Trophoblast cell (in vitro differentiated cells and primary cell): Measurements from ENCODE around the gene LTC4S.

Experiments
- DNase-seq, 2 donors: peaks; one replicate each; pipeline ENCODE4 v3.0.0-alpha.2; 2016
- H2AFZ ChIP-seq: 2 replicates; pipeline ENCODE4 v1.6.1; 2013; ENCODE audit warnings: low read length, moderate library complexity, mild to moderate bottlenecking; ENCODE audit not compliant: insufficient read depth, poor library complexity
- H2AK5ac ChIP-seq: 2 replicates; pipeline ENCODE4 v1.6.1; 2013; ENCODE audit warnings: mild to moderate bottlenecking, low read length
- H2BK120ac ChIP-seq: 2 replicates; pipeline ENCODE4 v1.6.1; 2013; ENCODE audit warnings: low read length, mild to moderate bottlenecking, moderate library complexity; ENCODE audit not compliant: insufficient read depth, poor library complexity
- H2BK12ac ChIP-seq: 2 replicates; pipeline ENCODE4 v1.6.1; 2013; ENCODE audit warnings: mild to moderate bottlenecking, low read length, moderate library complexity
- H2BK5ac ChIP-seq: 2 replicates; pipeline ENCODE4 v1.6.1; 2013; ENCODE audit warnings: low read length, low read depth, moderate library complexity, mild to moderate bottlenecking; ENCODE audit not compliant: poor library complexity
- H3K14ac ChIP-seq: 2 replicates; pipeline ENCODE4 v1.6.1; 2013; ENCODE audit warnings: mild to moderate bottlenecking, low read length
- H3K18ac ChIP-seq: 2 replicates; pipeline ENCODE4 v1.6.1; 2013; ENCODE audit warnings: mild to moderate bottlenecking, low read length
- H3K23ac ChIP-seq: 2 replicates; pipeline ENCODE4 v1.6.1; 2013; ENCODE audit warnings: low read length
- H3K27ac ChIP-seq: 2 replicates; pipeline ENCODE4 v1.5.1; 2013; ENCODE audit warnings: low read depth, mild to moderate bottlenecking, inconsistent platforms, low read length, moderate library complexity
- H3K27me3 ChIP-seq: 2 replicates; pipeline ENCODE4 v1.6.1; 2013; ENCODE audit warnings: inconsistent platforms, mild to moderate bottlenecking, low read length, moderate library complexity; ENCODE audit not compliant: insufficient read depth
- H3K36me3 ChIP-seq, 2 experiments: 1 replicate in 1 of 2; 2 replicates in 1 of 2; pipeline ENCODE4 v1.6.1; 2013; ENCODE audit warnings: low read length in 2 of 2, mild to moderate bottlenecking in 2 of 2, moderate library complexity in 1 of 2; ENCODE audit not compliant: insufficient read depth in 2 of 2, control insufficient read depth in 1 of 2
- H3K4ac ChIP-seq: 2 replicates; pipeline ENCODE4 v1.6.1; 2013; ENCODE audit warnings: low read depth, mild to moderate bottlenecking, low read length, moderate library complexity
- H3K4me1 ChIP-seq, 2 experiments: 1 replicate in 1 of 2; 2 replicates in 1 of 2; pipeline ENCODE4 v1.6.1; 2013; ENCODE audit warnings: low read length in 2 of 2, mild to moderate bottlenecking in 2 of 2, moderate library complexity in 1 of 2; ENCODE audit not compliant: insufficient read depth in 2 of 2, control insufficient read depth in 1 of 2
- H3K4me2 ChIP-seq: 2 replicates; pipeline ENCODE4 v1.6.1; 2013; ENCODE audit warnings: inconsistent platforms, mild to moderate bottlenecking, low read length, moderate library complexity
- H3K4me3 ChIP-seq: 2 replicates; pipeline ENCODE4 v1.5.1; 2013; ENCODE audit warnings: mild to moderate bottlenecking, low read depth, low read length, inconsistent platforms
- H3K79me1 ChIP-seq: one replicate; pipeline ENCODE4 v1.6.1; 2013; ENCODE audit warnings: low read length
- H3K79me2 ChIP-seq: 2 replicates; pipeline ENCODE4 v1.6.1; 2013; ENCODE audit warnings: low read length, mild to moderate bottlenecking; ENCODE audit not compliant: control insufficient read depth, insufficient read depth, poor library complexity
- H3K9ac ChIP-seq: 2 replicates; pipeline ENCODE4 v1.6.1; 2013; ENCODE audit warnings: mild to moderate bottlenecking, low read length
- H3K9me3 ChIP-seq: 2 replicates; pipeline ENCODE4 v1.6.1; 2013; ENCODE audit warnings: low read depth, mild to moderate bottlenecking, control low read depth, inconsistent platforms, low read length; ENCODE audit not compliant: insufficient read depth
- H4K12ac ChIP-seq: 2 replicates; pipeline ENCODE4 v1.6.1; 2013; ENCODE audit warnings: low read depth, mild to moderate bottlenecking, low read length, moderate library complexity
- H4K8ac ChIP-seq: 2 replicates; pipeline ENCODE4 v1.6.1; 2013; ENCODE audit warnings: low read depth, mild to moderate bottlenecking, low read length, moderate library complexity
- H4K91ac ChIP-seq: one replicate; pipeline ENCODE4 v1.6.1; 2013; ENCODE audit warnings: low read depth, mild to moderate bottlenecking, low read length, moderate library complexity
- WGBS: extraction: QIAGEN DNeasy Blood & Tissue Kit; methylation state at CpG from one replicate; pipeline ENCODE4 v1.1.7; 2013; ENCODE audit warnings: missing lambda C conversion rate; ENCODE audit not compliant: insufficient read length, insufficient coverage; ENCODE audit errors: extremely low coverage; 5-methylcytosine and 5-hydroxymethylcytosine counted together

LTC4S gene

GRCh38 chr5:179759581-179760551 is 33.9 kb upstream of the LTC4S start:
- no peak overlapping the region for H2BK5ac ChIP-seq
- H3K14ac ChIP-seq: no peak overlapping the region
- WGBS: no CpG with 5 or more reads among the region's 9 CpGs
- H3K4ac ChIP-seq: peak overlapping the region; percentile 50
- no peak overlapping the region for H2BK12ac ChIP-seq
- H4K8ac ChIP-seq: no peak overlapping the region
- H3K79me2 ChIP-seq: peaks cover 3% of the 10 kb centered on the region
- H3K4me1 ChIP-seq: peaks cover 11 to 28% of the 10 kb centered on the region in 2 experiments
- no peak overlapping the region for H3K27ac ChIP-seq
- H4K12ac ChIP-seq: no peak overlapping the region
- H4K91ac ChIP-seq: no peak overlapping the region
- H3K23ac ChIP-seq: no peak overlapping the region
- peaks cover 6% of the 10 kb centered on the region for H3K79me1 ChIP-seq
- H3K4me3 ChIP-seq: no peak overlapping the region
- H3K4me2 ChIP-seq: no peak overlapping the region
- no peak overlapping the region for H2AFZ ChIP-seq
- no peaks in the 10 kb centered on the region for H3K27me3 ChIP-seq
- H2AK5ac ChIP-seq: no peak overlapping the region
- H3K9me3 ChIP-seq: peaks cover 3% of the 10 kb centered on the region
- DNase-seq: no peak
- H2BK120ac ChIP-seq: no peak overlapping the region
- H3K9ac ChIP-seq: no peak overlapping the region
- H3K18ac ChIP-seq: no peak overlapping the region
- H3K36me3 ChIP-seq: no peaks in the 10 kb centered on the region

- Histone ChIP-seq H3K79me2 (peaks cover 8% of the 10 kb centered on the region), H3K9ac (no peak overlapping the region), H2BK5ac (no peak overlapping the region), H3K4me2 (no peak overlapping the region), H3K4ac (no peak overlapping the region), H3K4me3 (no peak overlapping the region), H4K91ac (no peak overlapping the region), H3K36me3 (peaks cover 11 to 12% of the 10 kb centered on the region in 2 experiments), H3K27ac (peak overlapping the region; percentile 11), H2BK12ac (no peak overlapping the region), H2BK120ac (no peak overlapping the region), H2AFZ (no peak overlapping the region), H3K27me3 (no peaks in the 10 kb centered on the region), H3K4me1 (peaks cover 23 to 45% of the 10 kb centered on the region in 2 experiments), H3K9me3 (peaks cover 3% of the 10 kb centered on the region), H2AK5ac (no peak overlapping the region), H3K79me1 (peaks cover 18% of the 10 kb centered on the region), H3K23ac (no peak overlapping the region), H4K8ac (no peak overlapping the region), H3K18ac (no peak overlapping the region), H3K14ac (no peak overlapping the region), H4K12ac (no peak overlapping the region)
- DNase-seq: no peak
- WGBS: no CpG with 5 or more reads among the region's 10 CpGs
Observed at GRCh38 chr5:179762079-179762780, 31.6 kb upstream of the LTC4S start.

- Histone ChIP-seq H3K23ac (no peak overlapping the region), H3K4me3 (no peak overlapping the region), H3K79me2 (peaks cover 8% of the 10 kb centered on the region), H3K14ac (no peak overlapping the region), H3K79me1 (peaks cover 18% of the 10 kb centered on the region), H2AK5ac (no peak overlapping the region), H3K36me3 (peaks cover 11 to 14% of the 10 kb centered on the region in 2 experiments), H3K27me3 (no peaks in the 10 kb centered on the region), H3K18ac (no peak overlapping the region), H3K27ac (no peak overlapping the region), H2BK120ac (no peak overlapping the region), H2AFZ (no peak overlapping the region), H3K4me2 (no peak overlapping the region), H3K9me3 (peaks cover 3% of the 10 kb centered on the region), H2BK12ac (no peak overlapping the region), H3K4ac (no peak overlapping the region), H4K12ac (no peak overlapping the region), H2BK5ac (no peak overlapping the region), H4K91ac (no peak overlapping the region), H4K8ac (no peak overlapping the region), H3K4me1 (peaks cover 23 to 45% of the 10 kb centered on the region in 2 experiments), H3K9ac (no peak overlapping the region)
- DNase-seq: no peak
- no CpG with 5 or more reads among the region's 3 CpGs for WGBS
Observed at GRCh38 chr5:179762781-179763176, 31.0 kb upstream of the LTC4S start.

GRCh38 chr5:179763215-179763945 is 30.4 kb upstream of the LTC4S start:
- Histone ChIP-seq H2BK5ac (peak overlapping the region; percentile 93), H3K79me2 (peaks cover 8% of the 10 kb centered on the region), H2AK5ac (peak overlapping the region; percentile 88), H2BK120ac (peak overlapping the region; percentile 74), H3K4me3 (no peak overlapping the region), H3K27ac (peak overlapping the region; percentile 85), H3K4ac (peak overlapping the region; percentile 85), H2AFZ (no peak overlapping the region), H3K18ac (no peak overlapping the region), H4K91ac (peak overlapping the region; percentile 90), H3K36me3 (peaks cover 11 to 14% of the 10 kb centered on the region in 2 experiments), H3K79me1 (peaks cover 18% of the 10 kb centered on the region), H4K8ac (no peak overlapping the region), H3K23ac (no peak overlapping the region), H3K14ac (peak overlapping the region; percentile 89), H3K9me3 (peaks cover 3% of the 10 kb centered on the region), H4K12ac (no peak overlapping the region), H2BK12ac (peak overlapping the region; percentile 90), H3K9ac (no peak overlapping the region), H3K27me3 (no peaks in the 10 kb centered on the region), H3K4me2 (no peak overlapping the region), H3K4me1 (peaks cover 23 to 45% of the 10 kb centered on the region in 2 experiments)
- no CpG with 5 or more reads among the region's 10 CpGs for WGBS
- DNase-seq: peak; percentile 91 to 93
